Tibial nerve (tissue), 4 donors: ENCODE results near the gene TLR9. TPM values are rescaled to one million over a fixed set of nuclear protein-coding genes. Genes with fewer than 3 reads are reported as not detected.
A peak's percentile ranks its signal among the peaks of the same experiment; 100 is the strongest.

ENCODE experiments used
- DNase-seq, 2 donors: peaks; one replicate each; pipeline ENCODE4 v3.0.0-alpha.2; 2019; ENCODE audit warnings: low spot score in 2 of 2
- H3K27ac ChIP-seq, 4 donors: fragments of 200-600 bp; sonication (generic) in 3 of 4; one replicate each; pipeline ENCODE4 v1.5.1; 2017 to 2019; ENCODE audit warnings: mild to moderate bottlenecking in 1 of 4
- H3K27me3 ChIP-seq, 2 donors: fragments of 200-600 bp; sonication (generic) in 1 of 2; one replicate each; pipeline versions ENCODE4 v1.5.1 to v1.6.0; 2017 to 2019
- H3K36me3 ChIP-seq, 3 donors: fragments of 200-600 bp; sonication (generic); one replicate each; pipeline ENCODE4 v1.5.1; 2018 to 2019
- H3K4me1 ChIP-seq, 4 donors: fragments of 200-600 bp; sonication (generic) in 3 of 4; one replicate each; pipeline ENCODE4 v1.5.1; 2017 to 2019
- H3K4me3 ChIP-seq, 4 donors: fragments of 200-600 bp; sonication (generic) in 3 of 4; one replicate each; pipeline ENCODE4 v1.5.1; 2017 to 2019; ENCODE audit warnings: mild to moderate bottlenecking in 1 of 4, moderate library complexity in 1 of 4
- H3K9me3 ChIP-seq, 4 donors: fragments of 200-600 bp; sonication (generic) in 3 of 4; one replicate each; pipeline ENCODE4 v1.5.1; 2017 to 2019
- CTCF ChIP-seq, 5 experiments: fragments of 200-600 bp in 3 of 5; fragments of 450-650 bp in 2 of 5; sonication (generic) in 3 of 5; IDR thresholded peaks; one replicate each; pipeline ENCODE4 v1.5.1; 2016 to 2019; ENCODE audit warnings: antibody characterized with exemption in 5 of 5, mild to moderate bottlenecking in 3 of 5, moderate library complexity in 2 of 5
- EP300 ChIP-seq, 2 donors: sonication (generic); formaldehyde crosslinking; IDR thresholded peaks; one replicate each; pipeline ENCODE4 v1.6.1; 2017; ENCODE audit warnings: antibody characterized with exemption in 2 of 2, mild to moderate bottlenecking in 1 of 2
- POLR2A ChIP-seq, 2 donors: fragments of 450-650 bp; IDR thresholded peaks; one replicate each; pipeline ENCODE4 v1.6.1; 2017; ENCODE audit warnings: antibody characterized with exemption in 2 of 2, mild to moderate bottlenecking in 2 of 2, moderate library complexity in 2 of 2
- WGBS, 2 donors: methylation state at CpG; one replicate each; pipeline ENCODE4 v1.1.5; 2018; 5-methylcytosine and 5-hydroxymethylcytosine counted together
- total RNA-seq, 4 donors: library from RNA; depleted of rRNA; stranded (reverse); fragments of >200 nt; gene quantifications; one replicate each; pipeline ENCODE4 v1.1.0, GENCODE V29; 2016

The TLR9 gene
- total RNA-seq, 4 donors from 2014 or later, result 0.30 to 0.39 TPM; not detected in 2

- Histone ChIP-seq H3K36me3 (peaks cover 0 to 25% (median 0%) of the 10 kb centered on the region in 3 donors), H3K4me3 (peak overlapping the region; percentile 64 to 95 (median 81)), H3K27me3 (no peaks in the 10 kb centered on the region), H3K4me1 (peaks cover 0 to 71% (median 38%) of the 10 kb centered on the region in 4 donors), H3K27ac (peak overlapping the region; percentile 80 to 98 (median 91)), H3K9me3 (no peaks in the 10 kb centered on the region)
- WGBS, 2 donors, result 9 to 12% methylated on average over 4 to 5 of the region's 8 CpGs
- DNase-seq, result peak; percentile 70 to 76
- TF ChIP-seq EP300 (IDR thresholded peaks at IDR 0.05) (peak in 1 of 2 donors; percentile 28), CTCF (IDR thresholded peaks at IDR 0.05) (no peak), POLR2A (IDR thresholded peaks at IDR 0.05) (no peak)
These were observed 12.3 kb upstream of the TLR9 start for GRCh38 chr3:52237657-52238172.

GRCh38 chr3:52237006-52237656, 11.7 kb upstream of the TLR9 start:
- peak overlapping the region; percentile 80 to 98 (median 91) for H3K27ac ChIP-seq
- H3K4me1 ChIP-seq, result peaks cover 0 to 76% (median 38%) of the 10 kb centered on the region in 4 donors
- no peak for DNase-seq
- H3K27me3 ChIP-seq, result no peaks in the 10 kb centered on the region
- 64 to 71% methylated on average over 5 to 6 of the region's 6 CpGs for WGBS, 2 donors
- H3K4me3 ChIP-seq, result peak overlapping the region in 2 of 4 donors; percentile 64 to 91
- no peak for TF ChIP-seq CTCF (IDR thresholded peaks at IDR 0.05)
- no peak for TF ChIP-seq EP300 (IDR thresholded peaks at IDR 0.05)
- TF ChIP-seq POLR2A (IDR thresholded peaks at IDR 0.05), result no peak
- H3K9me3 ChIP-seq, result no peaks in the 10 kb centered on the region
- H3K36me3 ChIP-seq, result peaks cover 0 to 31% (median 0%) of the 10 kb centered on the region in 3 donors

GRCh38 chr3:52236424-52236886, 11.0 kb upstream of the TLR9 start:
- no peaks in the 10 kb centered on the region for H3K9me3 ChIP-seq
- H3K36me3 ChIP-seq, result peaks cover 0 to 37% (median 0%) of the 10 kb centered on the region in 3 donors
- no peak for TF ChIP-seq CTCF (IDR thresholded peaks at IDR 0.05)
- TF ChIP-seq EP300 (IDR thresholded peaks at IDR 0.05), result no peak
- TF ChIP-seq POLR2A (IDR thresholded peaks at IDR 0.05), result no peak
- WGBS, 2 donors, result 42 to 50% methylated on average over 5 of the region's 5 CpGs
- DNase-seq, result no peak
- H3K27me3 ChIP-seq, result no peaks in the 10 kb centered on the region
- peak overlapping the region in 2 of 4 donors; percentile 92 to 98 for H3K27ac ChIP-seq
- no peak overlapping the region for H3K4me3 ChIP-seq
- peaks cover 0 to 83% (median 38%) of the 10 kb centered on the region in 4 donors for H3K4me1 ChIP-seq

- Histone ChIP-seq H3K4me1 (peaks cover 0 to 71% (median 28%) of the 10 kb centered on the region in 4 donors), H3K4me3 (no peak overlapping the region), H3K36me3 (peaks cover 0 to 54% (median 14%) of the 10 kb centered on the region in 3 donors), H3K27ac (peak overlapping the region in 1 of 4 donors; percentile 8), H3K27me3 (no peaks in the 10 kb centered on the region), H3K9me3 (no peaks in the 10 kb centered on the region)
- WGBS, 2 donors, result 78 to 84% methylated on average over 14 of the region's 15 CpGs
- no peak for TF ChIP-seq POLR2A (IDR thresholded peaks at IDR 0.05)
- DNase-seq, result no peak
These were observed 9.3 kb upstream of the TLR9 start for GRCh38 chr3:52234516-52235447.

- H3K36me3 ChIP-seq, result peaks cover 0 to 62% (median 23%) of the 10 kb centered on the region in 3 donors
- TF ChIP-seq POLR2A (IDR thresholded peaks at IDR 0.05) (no peak), EP300 (IDR thresholded peaks at IDR 0.05) (no peak), CTCF (IDR thresholded peaks at IDR 0.05) (no peak)
- H3K4me1 ChIP-seq, result peaks cover 0 to 67% (median 26%) of the 10 kb centered on the region in 4 donors
- DNase-seq, result no peak
- no peaks in the 10 kb centered on the region for H3K27me3 ChIP-seq
- no peaks in the 10 kb centered on the region for H3K9me3 ChIP-seq
- no peak overlapping the region for H3K4me3 ChIP-seq
- 74 to 84% methylated on average over 3 of the region's 3 CpGs for WGBS, 2 donors
- no peak overlapping the region for H3K27ac ChIP-seq
These were observed 8.5 kb upstream of the TLR9 start for GRCh38 chr3:52233968-52234367.
